Heart right ventricle (tissue), 16 donors: Measurements from ENCODE around the gene PTGR2. TPM values are rescaled to one million over a fixed set of nuclear protein-coding genes. Genes with fewer than 3 reads are reported as not detected.

ENCODE experiments used
- ATAC-seq, 8 donors: fragments of 200-7000 bp; cut with Tn5 transposase; one replicate each; pipeline ENCODE4 v1.9.1; 2020; ENCODE audit warnings: mild to moderate bottlenecking in 8 of 8, moderate library complexity in 8 of 8, moderate number of reproducible peaks in 1 of 8
- DNase-seq, 2 donors: peaks; one replicate each; pipeline ENCODE4 v3.0.0-alpha.2; 2020
- H3K27ac ChIP-seq, 10 donors: fragments of 200-600 bp; sonication (generic) in 2 of 10; one replicate each; pipeline versions ENCODE4 v1.5.0 to v1.8.0; 2020 to 2022; ENCODE audit warnings: mild to moderate bottlenecking in 3 of 10
- H3K27me3 ChIP-seq, 7 donors: fragments of 200-600 bp; one replicate each; pipeline ENCODE4 v1.8.0; 2021 to 2022; ENCODE audit warnings: mild to moderate bottlenecking in 2 of 7
- H3K36me3 ChIP-seq, 9 donors: fragments of 200-600 bp; sonication (generic) in 1 of 9; one replicate each; pipeline versions ENCODE4 v1.5.0 to v1.8.0; 2020 to 2022; ENCODE audit warnings: mild to moderate bottlenecking in 2 of 9
- H3K4me1 ChIP-seq, 9 donors: fragments of 200-600 bp; sonication (generic) in 1 of 9; one replicate each; pipeline versions ENCODE4 v1.5.0 to v1.8.0; 2020 to 2022; ENCODE audit warnings: mild to moderate bottlenecking in 4 of 9
- H3K4me3 ChIP-seq, 10 donors: fragments of 200-600 bp; sonication (generic) in 2 of 10; one replicate each; pipeline versions ENCODE4 v1.5.0 to v1.8.0; 2020 to 2022; ENCODE audit warnings: mild to moderate bottlenecking in 7 of 10, moderate library complexity in 2 of 10
- H3K9me3 ChIP-seq, 11 donors: fragments of 200-600 bp in 10 of 11; sonication (generic) in 2 of 11; one replicate each; pipeline versions ENCODE4 v1.5.0 to v1.8.0; 2013 to 2022; ENCODE audit warnings: mild to moderate bottlenecking in 2 of 11, control low read depth in 1 of 11, moderate library complexity in 1 of 11
- WGBS, 2 donors: extraction: QIAGEN DNeasy Blood & Tissue Kit; methylation state at CpG; one replicate each; pipeline ENCODE4 v1.1.7; 2013; ENCODE audit warnings: inconsistent platforms in 1 of 2; 5-methylcytosine and 5-hydroxymethylcytosine counted together
- intact Hi-C, 10 donors: fragments of 100-400 bp; cut with DNase I; formaldehyde crosslinking; loops; one replicate each; pipeline versions ENCODE4 v1.11.1 to v1.14.2; 2022
- polyA plus RNA-seq, 2 donors: library from polyadenylated mRNA; stranded (reverse); fragments of 200-250 nt; gene quantifications; one replicate each; pipeline ENCODE4 v1.2.3, GENCODE V29; 2013
- total RNA-seq, 10 donors: library from RNA; stranded (reverse); fragmentation: NEBNext Ultra II Directional in 3 of 10; extraction: Animal tissue kit (Norgen Biotek cat#: 25700) in 3 of 10; gene quantifications; one replicate each; pipeline versions ENCODE4 v1.2.1 to v1.2.4, GENCODE V29; 2021 to 2023
- TF ChIP-seq, protein P1 (sequence below), 9 donors: fragments of 200-600 bp; sonication (generic) in 2 of 9; IDR thresholded peaks; one replicate each; pipeline versions ENCODE4 v1.5.0 to v1.8.0; 2021 to 2022; ENCODE audit warnings: antibody characterized with exemption in 9 of 9, mild to moderate bottlenecking in 5 of 9, moderate library complexity in 1 of 9
- donor health status: Arrhythmogenic right ventricular cardiomyopathy.
- donor health status: ischemic (EF 13 %, LVEDD 7.1; RV severe dilation, severe dysfunction).
- donor health status: healthy with polysubstance abuse.
- donor health status: DM: no; HTN: yes; CAD: no.
- donor health status: DM: no; HTN: no; CAD: no.
- donor health status: ischemic (EF 25% LVEDD 6.9; RV normal size, moderate dysfunction).
- donor health status: ischemic (EF 25% LVEDD 5.7; RV mildly dilated, moderate dysfunction).
- donor health status: healthy.
- donor health status: DM: yes; HTN: yes; CAD: no.
- donor health status: Ischemic cardiomyopathy.
- donor health status: ischemic (EF 35%, LVEDD 5.7; RV mildly dilated, moderate dysfunction).
- donor health status: nonischemic (EF 11% LVEDD 7.7; RV severe dilation, severe dysfunction).
- donor health status: DM: yes; HTN: yes; CAD: no.
- donor health status: PGD.
- donor health status: ischemic (EF 29% LVEDD 5.4; RV normal size, mild dysfunction).
- donor health status: nonischemic (EF 23%, LVEDD 6.1; RV moderate dilation, normal function).

Gene PTGR2
- total and polyA plus RNA-seq, 12 donors, result 9.5 to 48.7 (median 35.4) TPM

DNA sequence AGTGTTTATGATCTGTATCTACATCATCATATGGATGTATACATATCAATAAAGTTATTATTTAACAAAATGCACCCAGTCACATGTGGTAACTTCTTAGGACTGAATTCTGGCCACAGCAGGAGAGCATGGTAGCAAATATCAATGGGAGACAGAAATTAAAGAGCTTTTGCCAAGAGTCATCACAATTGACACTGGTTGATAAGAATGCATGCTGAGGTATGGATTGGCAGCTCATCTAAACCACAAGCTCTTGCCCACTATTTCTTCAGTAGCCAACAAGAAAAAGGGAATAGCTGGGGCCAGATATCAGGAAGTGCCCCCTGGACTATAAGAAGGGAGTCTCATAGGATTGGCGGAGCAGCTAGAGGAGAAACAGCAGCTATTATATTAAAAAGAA lies 9.4 kb upstream of the PTGR2 start:
- DNase-seq (no peak), ATAC-seq (no peak)
- Histone ChIP-seq H3K27me3 (no peaks in the 10 kb centered on the region), H3K9me3 (peaks cover 0 to 7% (median 0%) of the 10 kb centered on the region in 11 donors), H3K4me3 (no peak overlapping the region), H3K36me3 (no peaks in the 10 kb centered on the region), H3K27ac (no peak overlapping the region), H3K4me1 (no peaks in the 10 kb centered on the region)
- 100% methylated on average over 1 of the region's 1 CpG for WGBS, 2 donors
- TF ChIP-seq, protein P1, sequence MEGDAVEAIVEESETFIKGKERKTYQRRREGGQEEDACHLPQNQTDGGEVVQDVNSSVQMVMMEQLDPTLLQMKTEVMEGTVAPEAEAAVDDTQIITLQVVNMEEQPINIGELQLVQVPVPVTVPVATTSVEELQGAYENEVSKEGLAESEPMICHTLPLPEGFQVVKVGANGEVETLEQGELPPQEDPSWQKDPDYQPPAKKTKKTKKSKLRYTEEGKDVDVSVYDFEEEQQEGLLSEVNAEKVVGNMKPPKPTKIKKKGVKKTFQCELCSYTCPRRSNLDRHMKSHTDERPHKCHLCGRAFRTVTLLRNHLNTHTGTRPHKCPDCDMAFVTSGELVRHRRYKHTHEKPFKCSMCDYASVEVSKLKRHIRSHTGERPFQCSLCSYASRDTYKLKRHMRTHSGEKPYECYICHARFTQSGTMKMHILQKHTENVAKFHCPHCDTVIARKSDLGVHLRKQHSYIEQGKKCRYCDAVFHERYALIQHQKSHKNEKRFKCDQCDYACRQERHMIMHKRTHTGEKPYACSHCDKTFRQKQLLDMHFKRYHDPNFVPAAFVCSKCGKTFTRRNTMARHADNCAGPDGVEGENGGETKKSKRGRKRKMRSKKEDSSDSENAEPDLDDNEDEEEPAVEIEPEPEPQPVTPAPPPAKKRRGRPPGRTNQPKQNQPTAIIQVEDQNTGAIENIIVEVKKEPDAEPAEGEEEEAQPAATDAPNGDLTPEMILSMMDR (IDR thresholded peaks at IDR 0.05), result no peak
- intact Hi-C loops, result no loop called here

DNA sequence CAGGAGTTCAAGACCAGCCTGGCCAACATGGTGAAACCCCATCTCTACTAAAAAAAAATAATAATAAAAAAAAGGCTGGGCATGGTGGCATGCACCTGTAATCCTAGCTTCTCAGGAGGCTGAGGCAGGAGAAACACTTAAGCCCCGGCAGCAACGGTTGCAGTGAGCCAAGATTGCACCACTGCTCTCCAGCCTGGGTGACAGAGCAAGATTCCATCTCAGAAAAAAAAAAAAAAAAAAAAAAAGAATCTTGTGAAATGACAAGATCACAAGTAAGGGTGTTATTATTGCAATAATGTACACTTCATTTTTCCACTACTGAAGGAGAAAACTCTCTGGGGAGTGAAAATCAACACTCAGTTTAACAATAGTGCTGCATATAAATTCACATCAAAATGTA lies 8.8 kb upstream of the PTGR2 start:
- WGBS, 2 donors, result 78% methylated on average over 2 of the region's 2 CpGs
- Histone ChIP-seq H3K27ac (no peak overlapping the region), H3K36me3 (no peaks in the 10 kb centered on the region), H3K4me3 (no peak overlapping the region), H3K9me3 (peaks cover 0 to 7% (median 0%) of the 10 kb centered on the region in 11 donors), H3K4me1 (no peaks in the 10 kb centered on the region), H3K27me3 (no peaks in the 10 kb centered on the region)
- ATAC-seq, result no peak
- intact Hi-C loops, result no loop called here
- no peak for DNase-seq
- TF ChIP-seq, protein P1 (IDR thresholded peaks at IDR 0.05), result no peak

DNA sequence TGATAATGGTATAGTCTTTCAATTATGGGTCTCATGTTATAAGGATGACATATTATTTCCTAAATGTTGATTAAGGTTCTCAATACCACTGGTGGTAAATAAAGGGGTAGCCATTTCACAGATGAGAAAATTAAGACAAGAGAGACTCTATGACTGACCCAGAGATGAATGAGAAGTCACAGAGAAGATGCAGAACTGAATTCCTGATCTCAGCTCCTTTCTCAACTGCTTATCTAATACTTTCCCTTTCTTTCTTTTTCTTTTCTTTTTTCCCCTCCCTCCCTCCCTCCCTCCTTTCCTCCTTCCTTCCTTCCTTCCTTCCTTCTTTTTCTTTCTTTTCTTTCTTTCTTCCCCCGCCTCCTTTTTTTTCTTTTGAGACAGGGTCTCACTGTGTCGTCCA lies 8.3 kb upstream of the PTGR2 start:
- intact Hi-C loops, result no loop called here
- Histone ChIP-seq H3K27ac (no peak overlapping the region), H3K4me3 (no peak overlapping the region), H3K27me3 (no peaks in the 10 kb centered on the region), H3K36me3 (no peaks in the 10 kb centered on the region), H3K4me1 (no peaks in the 10 kb centered on the region), H3K9me3 (peaks cover 0 to 7% (median 0%) of the 10 kb centered on the region in 11 donors)
- ATAC-seq (no peak), DNase-seq (no peak)
- 61 to 70% methylated on average over 2 of the region's 2 CpGs for WGBS, 2 donors
- TF ChIP-seq, protein P1 (IDR thresholded peaks at IDR 0.05), result no peak

DNA sequence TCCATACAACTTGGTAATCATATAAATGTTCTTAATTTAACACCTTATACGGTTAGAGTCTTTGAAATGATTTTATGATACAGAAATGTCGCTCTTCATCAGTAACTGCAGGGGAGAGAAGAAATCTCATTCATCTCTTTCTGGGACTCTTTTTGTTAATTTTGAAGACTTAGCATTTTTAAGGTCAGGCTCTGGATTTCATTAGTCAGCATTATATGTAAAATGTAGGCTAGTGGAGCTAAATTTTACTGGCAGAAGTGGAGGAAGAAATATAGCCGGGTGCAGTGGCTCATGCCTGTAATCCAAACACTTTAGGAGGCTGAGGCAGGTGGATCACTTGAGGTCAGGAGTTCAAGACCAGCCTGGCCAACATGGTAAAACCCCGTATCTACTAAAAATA lies 4.7 kb upstream of the PTGR2 start:
- ATAC-seq (no peak), DNase-seq (no peak)
- Histone ChIP-seq H3K4me1 (peaks cover 4 to 9% (median 7%) of the 10 kb centered on the region in 9 donors), H3K9me3 (peaks cover 0 to 7% (median 0%) of the 10 kb centered on the region in 11 donors), H3K36me3 (no peaks in the 10 kb centered on the region), H3K27me3 (no peaks in the 10 kb centered on the region), H3K4me3 (no peak overlapping the region), H3K27ac (no peak overlapping the region)
- TF ChIP-seq, protein P1 (IDR thresholded peaks at IDR 0.05), result no peak
- intact Hi-C loops, result no loop called here
- WGBS, 2 donors, result 88 to 90% methylated on average over 4 of the region's 4 CpGs
